NCI-H1092 treated with DMSO at 0.1 percent for 48 hours (cell line): Measurements from ENCODE around the gene PPP1R15B.

Experiments
- DNase-seq: peaks from one replicate; lab custom pipeline; 2025; lab: John Stamatoyannopoulos, UW

PPP1R15B gene

DNA sequence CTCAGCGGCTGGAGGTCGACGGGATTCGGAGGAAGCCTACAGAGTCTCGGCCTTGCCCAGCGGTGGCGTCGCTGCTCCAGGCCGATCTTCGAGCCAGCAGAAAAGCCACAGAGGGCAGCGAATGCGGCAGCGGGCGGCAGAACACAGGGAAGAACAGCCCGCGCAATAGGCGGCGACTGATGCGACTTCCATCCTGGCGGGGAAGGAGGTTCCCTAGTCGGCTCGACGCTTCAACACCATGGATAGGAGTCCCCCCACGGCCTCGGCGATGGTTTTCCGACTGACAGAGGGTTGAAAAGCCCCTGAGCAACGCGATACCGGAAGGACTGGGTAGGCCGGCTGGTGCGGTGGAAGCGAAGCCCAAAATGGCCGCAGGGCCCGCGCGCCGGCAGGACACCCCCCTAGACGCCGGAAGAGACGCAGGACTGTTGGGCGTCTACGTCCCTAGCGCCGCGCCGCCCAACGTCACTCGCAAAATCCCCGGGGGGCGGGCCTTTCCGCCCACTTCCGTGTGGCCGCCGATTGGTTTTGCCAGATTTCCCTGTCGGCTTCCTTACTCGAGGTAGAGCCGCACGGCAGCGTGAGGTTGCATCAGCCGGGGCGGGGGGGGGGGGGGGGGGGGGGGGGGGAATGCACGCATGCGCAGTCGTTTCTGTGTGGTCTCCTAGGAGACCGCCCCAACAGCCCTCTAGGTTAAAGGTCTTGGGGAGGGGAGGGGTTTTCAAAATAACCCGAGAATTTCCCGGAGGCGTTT, at the start of gene PPP1R15B:
Gene PPP1R15B (minus strand): TSS at position 367 of the 754 bp plus-strand sequence. CDS start 406 bp downstream, outside the sequence.
- peak; percentile 99 for DNase-seq

DNA sequence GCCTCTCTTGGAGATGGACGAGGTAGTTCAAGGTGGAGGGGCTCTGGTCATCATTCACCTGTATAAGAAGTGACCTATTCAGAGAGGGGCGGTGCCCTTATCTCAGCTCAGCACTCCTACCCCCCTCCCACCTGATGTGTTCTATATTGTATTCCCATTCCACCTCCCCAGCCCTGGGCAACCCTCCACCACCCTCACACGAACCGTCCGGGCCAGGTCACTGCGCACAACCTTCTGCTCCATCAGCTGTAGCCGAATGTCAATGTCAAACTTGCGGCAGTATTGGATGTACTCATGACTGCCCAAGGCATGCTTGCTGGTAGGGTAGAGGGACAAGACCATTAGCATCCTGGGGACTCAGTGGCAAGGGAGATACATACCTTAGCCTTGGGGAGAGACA, 48.7 kb upstream of the PPP1R15B start:
- no peak for DNase-seq

GRCh38 chr1:204459706-204460105, 48.1 kb upstream of the PPP1R15B start:
- no peak for DNase-seq

DNA sequence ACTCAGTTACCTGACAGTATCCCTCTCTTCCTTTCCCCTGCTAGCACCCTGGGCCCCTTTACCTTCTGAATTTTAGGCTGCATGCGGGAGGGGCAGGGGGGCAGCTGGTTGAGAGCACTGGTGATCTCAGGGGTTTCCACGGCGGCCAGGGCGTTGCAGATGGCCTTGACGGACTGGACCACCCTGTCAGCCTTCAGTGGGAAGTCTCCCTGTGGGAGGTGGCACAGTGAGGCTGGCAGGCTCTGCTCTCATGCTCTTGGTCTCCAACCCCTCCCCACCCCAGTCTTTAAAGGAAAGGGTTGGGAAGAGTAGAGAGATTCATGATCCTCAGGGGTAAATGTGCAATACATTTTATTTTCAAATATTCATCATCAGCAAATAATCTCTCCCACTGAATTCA, 46.0 kb upstream of the PPP1R15B start:
- DNase-seq, result no peak

DNA sequence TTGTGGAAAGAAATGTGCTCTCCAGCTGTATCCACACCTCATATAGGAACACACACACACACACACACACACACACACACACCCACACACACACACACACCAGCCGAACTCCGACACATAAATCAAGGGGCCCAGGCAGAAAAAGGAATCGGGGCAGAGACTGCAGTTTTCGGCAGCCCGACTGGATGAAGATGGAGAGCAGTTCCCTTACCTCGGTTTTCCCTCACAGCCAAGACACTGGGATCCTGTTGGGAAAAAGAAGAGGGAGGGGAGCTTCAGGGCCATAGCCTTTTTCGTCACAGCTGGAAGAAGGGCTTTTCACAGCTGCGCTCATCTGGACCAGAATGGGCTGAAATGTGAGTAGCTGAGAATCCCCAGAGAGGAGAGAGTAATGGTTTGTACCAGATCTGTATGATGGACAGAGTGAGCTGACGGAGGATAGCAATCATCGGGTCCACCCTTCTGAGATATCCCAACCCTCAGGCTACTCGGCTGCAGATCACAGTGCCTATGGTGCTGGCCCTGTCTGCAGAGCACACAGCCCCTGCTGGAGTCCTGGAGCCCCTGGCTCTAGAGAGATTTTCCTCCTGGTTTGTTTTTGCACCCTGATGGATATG, 45.3 kb upstream of the PPP1R15B start:
- DNase-seq, result no peak

DNA sequence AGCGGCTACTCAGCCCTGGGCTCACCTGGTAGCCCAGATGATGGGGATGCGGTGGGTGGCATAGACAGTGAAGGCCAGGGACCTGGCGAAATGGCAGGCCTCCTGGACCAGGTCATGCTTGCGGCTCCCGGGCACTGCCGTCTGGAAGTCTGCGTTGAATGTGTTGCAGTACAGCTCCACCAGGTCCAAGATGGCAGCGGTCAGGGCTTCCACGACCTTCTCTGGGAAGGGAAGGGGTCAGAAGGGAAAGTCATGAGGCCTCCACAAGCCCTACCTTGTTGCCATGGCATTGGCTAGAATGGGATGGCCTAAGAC, 44.2 kb upstream of the PPP1R15B start:
- no peak for DNase-seq

- no peak for DNase-seq
Observed at GRCh38 chr1:204455063-204455830, 43.6 kb upstream of the PPP1R15B start.

- DNase-seq, result no peak
Observed at GRCh38 chr1:204454476-204454875, 42.9 kb upstream of the PPP1R15B start.

DNA sequence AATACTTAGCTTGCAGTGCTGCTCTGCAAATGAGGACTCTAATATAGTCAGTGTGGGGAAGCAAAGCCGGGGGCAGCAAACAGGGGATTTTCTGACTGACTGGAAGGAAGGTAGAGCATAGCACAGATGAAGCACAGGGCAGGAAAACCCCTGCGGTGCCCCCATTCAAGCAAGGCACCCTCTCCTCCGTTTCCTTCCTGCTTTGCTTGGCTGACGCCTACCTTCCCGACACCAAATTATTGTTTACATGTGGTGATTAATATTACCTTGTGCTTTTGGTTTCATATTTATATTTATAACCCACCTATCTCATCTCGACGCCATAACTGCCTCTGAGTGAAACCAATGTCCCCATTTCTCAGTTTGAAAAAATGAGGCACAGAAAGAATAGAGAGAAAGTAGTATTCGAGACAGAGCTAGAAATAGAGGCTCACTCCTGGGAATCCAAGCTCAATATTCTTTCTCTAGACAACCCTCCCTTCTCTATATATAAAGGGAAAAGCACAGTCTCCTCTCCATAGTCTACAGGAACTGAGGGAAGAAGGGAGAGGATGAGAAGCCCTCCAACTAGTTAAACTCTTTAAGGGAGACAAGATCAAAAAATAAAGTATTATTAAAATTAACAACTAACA, 41.6 kb upstream of the PPP1R15B start:
- no peak for DNase-seq

GRCh38 chr1:204451352-204452124, 39.9 kb upstream of the PPP1R15B start:
- no peak for DNase-seq

DNA sequence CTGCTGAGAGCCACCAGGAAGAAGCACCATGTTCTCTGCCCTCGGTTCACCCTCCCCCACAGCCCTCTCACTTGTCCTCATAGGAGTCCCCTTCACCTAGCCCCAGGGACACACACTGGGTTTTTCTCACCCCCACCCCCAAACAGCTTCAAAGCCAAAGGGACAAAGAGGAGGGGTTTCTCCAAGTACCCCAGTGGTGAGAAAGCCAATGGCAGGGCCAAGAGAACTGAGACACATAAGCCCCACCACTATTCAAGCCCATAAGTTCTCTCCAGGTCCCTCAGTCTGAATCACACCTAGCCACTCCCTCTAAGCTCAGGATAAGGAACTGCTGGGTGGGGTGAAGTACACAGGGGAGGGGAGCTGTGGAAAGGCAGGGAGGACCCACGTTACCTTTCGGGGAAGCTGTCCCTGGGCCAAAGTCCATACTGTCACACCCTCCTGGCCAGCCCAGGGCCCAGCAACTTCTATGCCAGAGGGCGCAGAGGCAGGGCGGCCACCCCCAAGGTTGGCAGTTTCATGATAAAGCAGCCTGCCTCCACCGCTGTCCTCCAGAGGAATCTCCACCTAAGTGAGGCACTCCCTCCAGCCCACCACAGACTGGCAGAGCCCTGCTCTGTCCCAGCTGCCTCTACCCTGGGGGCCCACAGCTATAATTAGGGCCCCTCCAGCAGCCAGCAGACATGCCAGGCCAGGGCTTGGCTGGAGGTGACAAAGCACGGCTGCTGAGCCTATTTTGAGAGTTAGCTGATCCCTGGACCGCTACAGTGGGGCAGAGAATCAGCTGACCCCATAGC, 39.0 kb upstream of the PPP1R15B start:
- DNase-seq, result no peak

DNA sequence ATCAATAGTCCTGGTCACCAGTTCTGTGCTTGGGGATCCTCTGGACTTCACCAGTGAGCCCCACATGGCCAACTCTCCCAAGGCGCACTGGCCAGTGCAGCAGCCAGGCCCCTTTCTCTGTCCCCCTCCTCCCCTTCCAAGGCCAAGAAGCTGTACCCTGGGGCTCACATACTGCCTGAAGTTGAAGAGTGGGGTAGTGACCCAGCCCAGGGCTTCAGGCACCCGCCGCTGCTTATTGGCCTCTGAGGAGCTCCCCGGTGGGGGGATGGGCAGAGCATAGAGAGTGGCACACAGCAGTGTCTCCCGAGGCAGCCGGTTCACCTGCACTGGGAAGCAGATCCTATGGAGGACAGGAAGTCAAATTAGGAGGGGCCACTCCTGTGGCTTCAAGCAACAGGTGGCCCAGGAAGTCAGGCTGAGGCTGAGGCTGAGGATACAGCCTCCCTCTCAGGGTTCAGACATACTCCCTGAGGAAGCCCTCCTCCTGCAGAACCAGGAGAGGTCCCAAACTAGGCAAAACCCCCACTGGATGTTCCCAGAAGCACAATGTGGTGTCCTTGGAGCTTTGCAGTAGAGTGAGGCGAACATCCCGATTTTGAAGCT, 38.2 kb upstream of the PPP1R15B start:
- no peak for DNase-seq

DNA sequence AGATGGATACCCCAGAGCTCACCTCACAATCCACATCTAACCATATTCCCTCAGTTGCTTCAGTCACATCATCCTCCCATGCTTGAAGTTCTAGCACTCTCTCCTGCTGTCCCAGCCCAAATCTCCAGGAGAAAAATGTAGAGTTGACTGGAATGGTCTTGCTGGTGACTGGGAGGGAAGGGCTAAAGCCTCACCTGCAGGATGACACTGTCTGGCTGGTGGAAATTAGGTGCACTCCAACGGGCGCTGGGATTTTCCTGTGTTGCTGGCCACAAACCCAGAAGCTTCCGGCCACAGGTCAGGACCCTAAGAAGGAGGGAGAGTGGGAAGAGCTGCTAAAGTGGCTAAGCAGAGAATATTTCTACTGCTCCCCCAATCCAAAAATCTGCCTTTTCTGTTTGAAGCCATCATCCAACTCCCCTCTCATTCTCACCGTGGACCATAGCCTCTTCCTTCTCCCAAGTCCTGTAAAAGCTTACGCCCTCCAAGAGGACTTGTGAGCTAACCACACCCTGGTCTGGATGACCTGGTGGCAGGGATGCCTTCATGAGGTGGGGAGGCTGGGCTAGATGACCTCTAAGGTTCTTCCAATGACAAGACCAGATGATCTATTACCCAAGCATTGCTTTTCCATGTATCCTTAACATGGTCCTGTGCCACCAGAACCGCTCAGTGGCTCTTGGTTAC, 37.5 kb upstream of the PPP1R15B start:
- DNase-seq, result no peak

DNA sequence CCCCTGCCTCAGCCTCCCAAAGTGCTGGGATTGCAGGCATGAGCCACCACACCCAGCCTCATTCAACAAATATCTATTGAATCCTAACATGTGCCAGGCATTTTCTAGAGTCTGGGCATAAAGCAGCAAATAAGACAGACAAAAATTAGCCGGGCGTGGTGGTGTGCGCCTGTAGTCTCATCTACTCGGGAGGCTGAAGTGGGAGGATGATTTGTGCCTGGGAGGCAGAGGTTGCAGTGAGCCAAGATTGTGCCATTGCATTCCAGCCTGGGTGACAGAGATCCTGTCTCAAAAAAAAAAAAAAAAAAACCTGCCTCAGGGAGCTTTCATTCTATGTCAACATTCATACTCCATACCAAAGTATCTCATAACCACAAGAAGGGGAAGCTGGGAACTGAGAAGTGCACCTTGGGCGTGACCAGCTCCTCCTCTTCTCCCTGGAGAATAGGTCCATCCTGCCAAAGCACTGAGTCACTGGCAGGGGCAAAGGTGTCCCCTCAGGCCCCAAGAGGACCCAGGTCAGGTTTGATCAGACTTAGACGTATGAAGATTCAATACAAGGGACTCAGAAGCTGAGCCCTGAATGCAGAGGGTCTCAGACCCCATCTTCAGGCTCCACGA, 36.8 kb upstream of the PPP1R15B start:
- no peak for DNase-seq

DNA sequence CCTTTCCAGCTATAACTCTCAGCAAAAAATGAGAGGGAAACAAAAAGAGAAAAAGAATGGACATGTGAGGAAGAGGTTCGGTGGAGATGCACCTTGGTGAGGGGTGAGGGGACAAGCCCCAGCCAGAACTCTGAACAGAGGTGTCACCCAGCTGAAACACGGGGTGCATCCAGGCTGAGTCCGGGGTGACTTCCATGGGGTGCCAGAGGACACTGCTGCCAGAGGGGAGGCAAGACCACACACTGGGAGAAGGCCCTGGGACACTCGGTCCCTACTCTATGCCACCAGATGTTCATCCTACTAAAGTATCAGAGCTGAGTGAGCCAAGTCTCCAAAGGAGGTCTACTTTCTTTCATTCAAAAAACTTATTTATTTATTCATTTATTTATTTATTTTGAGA, 36.1 kb upstream of the PPP1R15B start:
- DNase-seq, result no peak

- DNase-seq, result no peak
Observed at GRCh38 chr1:204447190-204447589, 35.6 kb upstream of the PPP1R15B start.

GRCh38 chr1:204446413-204447111, 34.9 kb upstream of the PPP1R15B start:
- DNase-seq, result peak; percentile 98

- DNase-seq, result no peak
Observed at GRCh38 chr1:204445860-204446412, 34.3 kb upstream of the PPP1R15B start.
